GM23248 (cell line): ENCODE results near the gene PIGX.

Experiments used
- EZH2 ChIP-seq: fragments of 200-600 bp; sonication (generic); IDR thresholded peaks from 2 replicates; pipeline ENCODE4 v1.6.1; 2018; ENCODE audit warnings: antibody characterized with exemption, mild to moderate bottlenecking; ENCODE audit not compliant: insufficient read depth, poor library complexity, severe bottlenecking
- EZH2phosphoT487 ChIP-seq: fragments of 200-600 bp; sonication (generic); IDR thresholded peaks from 2 replicates; pipeline ENCODE4 v1.6.1; 2018; ENCODE audit warnings: antibody characterized with exemption, moderate library complexity, mild to moderate bottlenecking, low read depth; ENCODE audit not compliant: insufficient read depth

DNA sequence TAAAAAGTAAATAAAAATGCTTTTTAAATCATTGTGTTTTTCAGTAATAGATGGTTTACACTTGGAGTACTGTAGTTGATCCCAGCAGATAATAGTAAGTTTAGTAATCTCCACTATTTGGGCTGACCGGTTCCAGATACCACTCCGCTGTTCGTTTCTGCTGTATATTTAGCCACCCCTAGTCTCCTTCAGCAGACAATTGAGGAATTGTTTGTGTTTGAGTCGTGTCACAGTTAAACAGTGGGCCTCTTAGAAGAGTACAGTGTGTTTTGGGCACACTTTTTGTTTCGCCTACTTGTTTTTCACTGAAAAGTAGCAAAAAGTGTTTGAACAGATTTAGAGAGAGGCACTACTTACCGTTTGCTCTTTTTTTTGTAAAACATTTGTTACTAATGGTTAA lies 60.7 kb downstream of the PIGX start:
- no peak for TF ChIP-seq EZH2
- no peak for TF ChIP-seq EZH2phosphoT487
